Right cardiac atrium (tissue), 5 donors: Measurements from ENCODE around the gene UTP3. TPM values are rescaled to one million over a fixed set of nuclear protein-coding genes. Genes with fewer than 3 reads are reported as not detected.
"Not testable (repeated sequence)": the region's sequence is repeated elsewhere in the genome, so short reads cannot be mapped to it uniquely, and the experiment has no call there.

Experiments
- ATAC-seq, 2 donors: fragments of 200-7000 bp; cut with Tn5 transposase; one replicate each; pipeline versions ENCODE4 v1.8.0 to v1.9.1; 2020; ENCODE audit warnings: moderate library complexity in 2 of 2, mild to moderate bottlenecking in 1 of 2
- DNase-seq, 3 donors: peaks; one replicate each; pipeline ENCODE4 v3.0.0-alpha.2; 2020
- H3K27ac ChIP-seq: one replicate; pipeline ENCODE4 v1.5.1; 2013; ENCODE audit warnings: mild to moderate bottlenecking, low read length, control low read depth, moderate library complexity
- H3K27me3 ChIP-seq: one replicate; pipeline ENCODE4 v1.6.1; 2013; ENCODE audit not compliant: control insufficient read depth, insufficient read depth
- H3K4me1 ChIP-seq: one replicate; pipeline ENCODE4 v1.6.1; 2013; ENCODE audit warnings: low read length; ENCODE audit not compliant: control insufficient read depth, insufficient read depth
- H3K4me3 ChIP-seq: one replicate; pipeline ENCODE4 v1.5.1; 2013; ENCODE audit warnings: low read length, control low read depth
- H3K9me3 ChIP-seq: one replicate; pipeline ENCODE4 v1.6.1; 2013; ENCODE audit warnings: low read length; ENCODE audit not compliant: control insufficient read depth
- WGBS: extraction: QIAGEN DNeasy Blood & Tissue Kit; methylation state at CpG from one replicate; pipeline ENCODE4 v1.1.7; 2013; 5-methylcytosine and 5-hydroxymethylcytosine counted together
- intact Hi-C, 4 donors: fragments of 100-400 bp; cut with DNase I; formaldehyde crosslinking; loops; one replicate each; pipeline versions ENCODE4 v1.11.0 to v1.14.0; 2022 to 2023
- long read RNA-seq, 4 donors: library from polyadenylated mRNA; unstranded; transcript quantifications; one replicate each; pipeline ENCODE4 v2.0.0, GENCODE V29; 2020 to 2021
- polyA plus RNA-seq: library from polyadenylated mRNA; stranded (reverse); fragments of 200-250 nt; gene quantifications from one replicate; pipeline ENCODE4 v1.2.3, GENCODE V29; 2013
- total RNA-seq, 4 donors: library from RNA; stranded (reverse); fragmentation: NEBNext Ultra II Directional; extraction: Animal tissue kit (Norgen Biotek cat#: 25700); gene quantifications; one replicate each; pipeline ENCODE4 v1.2.1, GENCODE V29; 2021
- donor health status: healthy with polysubstance abuse.
- donor health status: DM: no; HTN: yes; CAD: no.
- donor health status: DM: no; HTN: no; CAD: no.
- donor health status: DM: no; HTN: yes; CAD: no; lungs with severe emphysema.
- donor health status: DM: yes; HTN: yes; CAD: no.

UTP3 gene
- 10 to 100 TPM; 17.6 to 19.9 (median 18.6) TPM for total RNA-seq
- polyA plus RNA-seq, result 15.5 TPM
- long read RNA-seq, donor 1, transcript UTP3-201 (1 exons, 2,073 nt), result major isoform, 5 of 5 reads
- long read RNA-seq, donor 1, partial matches to known transcripts, result 0 of 5 reads
- long read RNA-seq, donor 1, other reads (novel, unspliced or antisense), result 0 of 5 reads
- long read RNA-seq, donor 2, transcript UTP3-201 (1 exons, 2,073 nt), result major isoform, 6 of 6 reads
- long read RNA-seq, donor 2, partial matches to known transcripts, result 0 of 6 reads
- long read RNA-seq, donor 2, other reads (novel, unspliced or antisense), result 0 of 6 reads
- long read RNA-seq, donor 3, transcript UTP3-201 (1 exons, 2,073 nt), result major isoform, 5 of 6 reads
- long read RNA-seq, donor 3, partial matches to known transcripts, result 0 of 6 reads
- long read RNA-seq, donor 3, other reads (novel, unspliced or antisense), result 1 of 6 reads
- long read RNA-seq, donor 4, partial matches to known transcripts, result 0 of 4 reads
- long read RNA-seq, donor 4, other reads (novel, unspliced or antisense), result 0 of 4 reads

GRCh38 chr4:70687821-70688794, at the start of gene UTP3:
TSS of gene UTP3 (plus strand) at chr4:70688532. CDS start at chr4:70688678, 146 bp downstream.
- DNase-seq (peak; percentile 96 to 98 (median 98)), ATAC-seq (peak; percentile 99)
- Histone ChIP-seq H3K27me3 (no peaks in the 10 kb centered on the region), H3K27ac (peak within 1 kb of the TSS; percentile 99), H3K4me3 (peak within 1 kb of the TSS; percentile 63), H3K4me1 (no peaks in the 10 kb centered on the region), H3K9me3 (no peaks in the 10 kb centered on the region)
- WGBS, result under 1% methylated on average over 70 of the region's 70 CpGs
- intact Hi-C loops, result no loop called here

- intact Hi-C loops, result no loop called here
- WGBS, result 82% methylated on average over 2 of the region's 2 CpGs
- no peak for ATAC-seq
Observed at GRCh38 chr4:70640192-70640591, 48.1 kb upstream of the UTP3 start.

GRCh38 chr4:70650741-70651140, 37.6 kb upstream of the UTP3 start:
- H3K9me3 ChIP-seq, H3K4me3 ChIP-seq, ATAC-seq, H3K4me1 ChIP-seq, H3K27me3 ChIP-seq, intact Hi-C loops, DNase-seq, H3K27ac ChIP-seq: not testable (repeated sequence)
- WGBS, result 80% methylated on average over 4 of the region's 4 CpGs

More at GRCh38 chr4:70640192-70640591, 48.1 kb upstream of the UTP3 start:
- DNase-seq, result no peak
- Histone ChIP-seq H3K27me3 (no peaks in the 10 kb centered on the region), H3K27ac (no peak overlapping the region), H3K4me3 (no peak overlapping the region), H3K4me1 (no peaks in the 10 kb centered on the region), H3K9me3 (no peaks in the 10 kb centered on the region)

- intact Hi-C loops, result no loop called here
- no peak for DNase-seq
- no peaks in the 10 kb centered on the region for H3K9me3 ChIP-seq
Observed at GRCh38 chr4:70651864-70652506, 36.3 kb upstream of the UTP3 start.

GRCh38 chr4:70654605-70655011, 33.7 kb upstream of the UTP3 start:
- WGBS, result 50% methylated on average over 5 of the region's 5 CpGs
- DNase-seq, result no peak
- Histone ChIP-seq H3K4me1 (no peaks in the 10 kb centered on the region), H3K9me3 (no peaks in the 10 kb centered on the region), H3K27ac (no peak overlapping the region), H3K4me3 (no peak overlapping the region), H3K27me3 (no peaks in the 10 kb centered on the region)
- no peak for ATAC-seq
- intact Hi-C loops, result no loop called here

More at GRCh38 chr4:70651864-70652506, 36.3 kb upstream of the UTP3 start:
- WGBS, result 7% methylated on average over 4 of the region's 4 CpGs
- no peak overlapping the region for H3K27ac ChIP-seq
- peak; percentile 36 to 44 for ATAC-seq
- H3K4me1 ChIP-seq, result no peaks in the 10 kb centered on the region
- no peak overlapping the region for H3K4me3 ChIP-seq
- H3K27me3 ChIP-seq, result no peaks in the 10 kb centered on the region

GRCh38 chr4:70657326-70657725, 31.0 kb upstream of the UTP3 start:
- intact Hi-C loops, result no loop called here
- WGBS, result 78% methylated on average over 5 of the region's 5 CpGs
- no peak overlapping the region for H3K4me3 ChIP-seq

GRCh38 chr4:70658418-70658817, 29.9 kb upstream of the UTP3 start:
- Histone ChIP-seq H3K27me3 (no peaks in the 10 kb centered on the region), H3K27ac (no peak overlapping the region), H3K4me3 (no peak overlapping the region), H3K4me1 (no peaks in the 10 kb centered on the region), H3K9me3 (no peaks in the 10 kb centered on the region)
- ATAC-seq (no peak), DNase-seq (no peak)
- WGBS, result 41% methylated on average over 3 of the region's 3 CpGs
- intact Hi-C loops, result no loop called here

More at GRCh38 chr4:70657326-70657725, 31.0 kb upstream of the UTP3 start:
- ATAC-seq, result no peak
- no peaks in the 10 kb centered on the region for H3K9me3 ChIP-seq
- no peak overlapping the region for H3K27ac ChIP-seq
- no peak for DNase-seq
- no peaks in the 10 kb centered on the region for H3K4me1 ChIP-seq
- no peaks in the 10 kb centered on the region for H3K27me3 ChIP-seq

- 86% methylated on average over 4 of the region's 4 CpGs for WGBS
- no peak overlapping the region for H3K27ac ChIP-seq
- H3K4me3 ChIP-seq, result no peak overlapping the region
- H3K27me3 ChIP-seq, result no peaks in the 10 kb centered on the region
- ATAC-seq (no peak), DNase-seq (no peak)
- no peaks in the 10 kb centered on the region for H3K9me3 ChIP-seq
- intact Hi-C loops, result no loop called here
- H3K4me1 ChIP-seq, result no peaks in the 10 kb centered on the region
Observed at GRCh38 chr4:70660106-70660505, 28.2 kb upstream of the UTP3 start.

GRCh38 chr4:70661309-70661922, 26.9 kb upstream of the UTP3 start:
- DNase-seq, intact Hi-C loops, H3K9me3 ChIP-seq, ATAC-seq, H3K27ac ChIP-seq, H3K4me3 ChIP-seq, H3K4me1 ChIP-seq, H3K27me3 ChIP-seq: not testable (repeated sequence)
- 89% methylated on average over 5 of the region's 5 CpGs for WGBS

GRCh38 chr4:70666369-70666768, 22.0 kb upstream of the UTP3 start, which contains the start of gene JCHAIN:
TSS of gene JCHAIN (minus strand) at chr4:70666508. CDS start at chr4:70666490, 18 bp downstream.
- intact Hi-C loops, result no loop called here
- WGBS, result 68% methylated on average over 1 of the region's 1 CpG

More at GRCh38 chr4:70666369-70666768, 22.0 kb upstream of the UTP3 start, which contains the start of gene JCHAIN:
- ATAC-seq, result no peak
- no peaks in the 10 kb centered on the region for H3K27me3 ChIP-seq
- no peak within 1 kb of the TSS for H3K4me3 ChIP-seq
- H3K9me3 ChIP-seq, result no peaks in the 10 kb centered on the region
- no peak for DNase-seq
- no peaks in the 10 kb centered on the region for H3K4me1 ChIP-seq
- H3K27ac ChIP-seq, result no peak within 1 kb of the TSS
